Epithelial cell of proximal tubule (primary cell): ENCODE data around the gene RBM6. TPM values are rescaled to one million over a fixed set of nuclear protein-coding genes. Genes with fewer than 3 reads are reported as not detected.
"Not testable (repeated sequence)": the region's sequence is repeated elsewhere in the genome, so short reads cannot be mapped to it uniquely, and the experiment has no call there.

ENCODE experiments used
- DNase-seq: peaks from one replicate; pipeline ENCODE4 v3.0.0-alpha.2; 2011; ENCODE audit warnings: low read depth
- H3K4me3 ChIP-seq: 2 replicates; pipeline ENCODE4 v1.5.1; 2011; ENCODE audit warnings: low read depth, mild to moderate bottlenecking, low read length
- CTCF ChIP-seq: conservative IDR thresholded peaks from 2 replicates; pipeline ENCODE4 v1.5.1; 2012; ENCODE audit warnings: low read depth, mild to moderate bottlenecking, low read length
- total RNA-seq: library from RNA; depleted of rRNA; stranded (reverse); fragments of >200 nt; gene quantifications from 2 replicates; pipeline ENCODE4 v1.2.3, GENCODE V29; 2015

The RBM6 gene
- total RNA-seq, 1 donor from 2014 or later = 36.6 TPM

GRCh38 chr3:49910409-49911123, 29.4 kb upstream of the RBM6 start:
- DNase-seq = no peak
- no peak overlapping the region for H3K4me3 ChIP-seq
- no peak for TF ChIP-seq CTCF

GRCh38 chr3:49911124-49911420, 28.9 kb upstream of the RBM6 start:
- H3K4me3 ChIP-seq = no peak overlapping the region
- DNase-seq = no peak
- TF ChIP-seq CTCF = no peak

- no peak overlapping the region for H3K4me3 ChIP-seq
- TF ChIP-seq CTCF = no peak
- DNase-seq = no peak
These were observed 28.3 kb upstream of the RBM6 start for GRCh38 chr3:49911611-49912010.

GRCh38 chr3:49912881-49913281, 27.1 kb upstream of the RBM6 start:
- no peak for DNase-seq
- no peak for TF ChIP-seq CTCF

GRCh38 chr3:49914906-49915305, 25.0 kb upstream of the RBM6 start:
- DNase-seq = no peak
- no peak for TF ChIP-seq CTCF
- H3K4me3 ChIP-seq = no peak overlapping the region

More at GRCh38 chr3:49912881-49913281, 27.1 kb upstream of the RBM6 start:
- H3K4me3 ChIP-seq = no peak overlapping the region

GRCh38 chr3:49916686-49917085, 23.3 kb upstream of the RBM6 start:
- no peak for TF ChIP-seq CTCF
- H3K4me3 ChIP-seq = no peak overlapping the region
- DNase-seq = no peak

- not testable (repeated sequence) for DNase-seq, H3K4me3 ChIP-seq
These were observed 22.0 kb upstream of the RBM6 start for GRCh38 chr3:49917806-49918590.
